ENCODE data around the gene SOD1.

DNA sequence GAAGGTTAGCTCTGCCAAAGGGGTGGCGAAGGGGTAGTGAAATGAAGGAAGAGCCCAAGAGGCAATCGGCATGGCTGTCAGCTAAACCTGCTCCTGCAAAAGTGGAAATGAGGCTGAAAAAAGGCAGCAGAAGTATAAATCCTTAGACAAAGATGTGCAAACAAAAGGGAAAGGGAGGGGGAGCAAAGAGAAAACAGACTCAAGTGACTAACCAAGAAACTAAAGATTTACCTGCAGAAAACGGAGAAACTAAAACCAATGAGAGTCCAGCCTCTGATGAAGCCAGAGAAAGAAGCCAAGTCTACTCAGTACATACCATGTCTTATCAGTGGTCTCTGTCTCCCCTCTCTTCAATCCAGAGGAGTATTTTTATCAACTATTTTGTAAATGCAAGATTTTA is 47.1 kb downstream of the SOD1 start:
- TF ChIP-seq NR2C2 (IDR thresholded peaks at IDR 0.05; ENCODE audit: borderline replicate concordance, control insufficient read depth, insufficient read length, low read depth) (no peak), MEF2A (IDR thresholded peaks at IDR 0.05; ENCODE audit: insufficient read depth, low read depth, low read length) (no peak), ASH2L (IDR thresholded peaks at IDR 0.05; ENCODE audit: borderline replicate concordance, low read depth) (no peak), NFXL1 (IDR thresholded peaks at IDR 0.05; ENCODE audit: borderline replicate concordance) (no peak), CBX5 (IDR thresholded peaks at IDR 0.05; ENCODE audit: low read depth) (no peak)
- TF ChIP-seq, protein P1, sequence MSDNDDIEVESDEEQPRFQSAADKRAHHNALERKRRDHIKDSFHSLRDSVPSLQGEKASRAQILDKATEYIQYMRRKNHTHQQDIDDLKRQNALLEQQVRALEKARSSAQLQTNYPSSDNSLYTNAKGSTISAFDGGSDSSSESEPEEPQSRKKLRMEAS (IDR thresholded peaks at IDR 0.05; ENCODE audit: low read depth, low read length), result no peak
- TF ChIP-seq, protein P2, sequence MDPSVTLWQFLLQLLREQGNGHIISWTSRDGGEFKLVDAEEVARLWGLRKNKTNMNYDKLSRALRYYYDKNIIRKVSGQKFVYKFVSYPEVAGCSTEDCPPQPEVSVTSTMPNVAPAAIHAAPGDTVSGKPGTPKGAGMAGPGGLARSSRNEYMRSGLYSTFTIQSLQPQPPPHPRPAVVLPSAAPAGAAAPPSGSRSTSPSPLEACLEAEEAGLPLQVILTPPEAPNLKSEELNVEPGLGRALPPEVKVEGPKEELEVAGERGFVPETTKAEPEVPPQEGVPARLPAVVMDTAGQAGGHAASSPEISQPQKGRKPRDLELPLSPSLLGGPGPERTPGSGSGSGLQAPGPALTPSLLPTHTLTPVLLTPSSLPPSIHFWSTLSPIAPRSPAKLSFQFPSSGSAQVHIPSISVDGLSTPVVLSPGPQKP (IDR thresholded peaks at IDR 0.05; ENCODE audit: low read depth, low read length), result no peak

Measured in GM12878 (cell line).